T follicular helper cell (primary cell): Measurements from ENCODE around the gene BCAS4.

Experiments
- DNase-seq: peaks from one replicate; pipeline ENCODE4 v3.0.0-alpha.2; 2020; ENCODE audit warnings: low read depth

BCAS4 gene

GRCh38 chr20:50855498-50856474 is 60.9 kb downstream of the BCAS4 start:
- DNase-seq = no peak

GRCh38 chr20:50856475-50857041 is 61.7 kb downstream of the BCAS4 start:
- DNase-seq = no peak

- no peak for DNase-seq
These were observed 62.5 kb downstream of the BCAS4 start for GRCh38 chr20:50857348-50857747.

- DNase-seq = no peak
These were observed 63.7 kb downstream of the BCAS4 start for GRCh38 chr20:50858525-50858924.

GRCh38 chr20:50859161-50859560 is 64.3 kb downstream of the BCAS4 start:
- DNase-seq = no peak

- no peak for DNase-seq
These were observed 66.2 kb downstream of the BCAS4 start for GRCh38 chr20:50861012-50861411.

- no peak for DNase-seq
These were observed 67.7 kb downstream of the BCAS4 start for GRCh38 chr20:50862546-50862945.

GRCh38 chr20:50865114-50865513 is 70.3 kb downstream of the BCAS4 start:
- no peak for DNase-seq

- no peak for DNase-seq
These were observed 70.7 kb downstream of the BCAS4 start for GRCh38 chr20:50865591-50865990.

GRCh38 chr20:50866036-50866685 is 71.3 kb downstream of the BCAS4 start:
- no peak for DNase-seq

- no peak for DNase-seq
These were observed 72.0 kb downstream of the BCAS4 start for GRCh38 chr20:50866831-50867230.

- no peak for DNase-seq
These were observed 72.9 kb downstream of the BCAS4 start for GRCh38 chr20:50867805-50868204.

- no peak for DNase-seq
These were observed 73.9 kb downstream of the BCAS4 start for GRCh38 chr20:50868509-50869495.

GRCh38 chr20:50870561-50871161 is 75.8 kb downstream of the BCAS4 start:
- DNase-seq = no peak

- no peak for DNase-seq
These were observed 77.9 kb downstream of the BCAS4 start for GRCh38 chr20:50872560-50873425.

GRCh38 chr20:50873585-50873984 is 78.7 kb downstream of the BCAS4 start:
- DNase-seq = no peak

- no peak for DNase-seq
These were observed 79.4 kb downstream of the BCAS4 start for GRCh38 chr20:50874111-50874757.

GRCh38 chr20:50874758-50875665 is 80.2 kb downstream of the BCAS4 start:
- no peak for DNase-seq
